Loucy (cell line): Measurements from ENCODE around the gene AMIGO2.

Experiments
- CTCF ChIP-seq: fragments of 200-600 bp; sonication (generic); conservative IDR thresholded peaks from 2 replicates; pipeline ENCODE4 v1.5.1; 2014; ENCODE audit warnings: mild to moderate bottlenecking, antibody characterized with exemption, low read length
- EZH2phosphoT487 ChIP-seq: fragments of 200-600 bp; IDR thresholded peaks from 2 replicates; pipeline ENCODE4 v1.6.1; 2018; ENCODE audit warnings: antibody characterized with exemption, mild to moderate bottlenecking, moderate library complexity, borderline replicate concordance

DNA sequence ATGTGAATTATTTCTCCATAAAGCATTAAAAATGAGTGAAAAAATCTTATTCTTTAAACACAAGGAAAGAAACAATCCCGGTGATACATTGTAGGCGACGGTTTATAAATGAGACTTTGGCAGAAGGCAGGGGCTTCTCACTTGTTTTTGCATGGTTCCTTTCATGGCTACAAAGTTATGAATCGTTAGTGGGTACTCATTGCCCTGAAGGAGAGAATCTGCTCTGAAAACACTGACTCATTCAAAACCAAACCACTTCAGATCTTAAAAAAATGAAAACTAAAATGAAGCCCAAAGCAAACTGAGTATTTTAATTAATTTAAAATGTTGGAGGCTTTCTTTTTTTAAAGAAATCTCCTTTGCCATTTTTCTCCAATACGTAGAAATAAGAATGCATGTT lies 41.4 kb upstream of the AMIGO2 start:
- TF ChIP-seq CTCF (no peak), EZH2phosphoT487 (no peak)
